T-helper 17 cell (primary cell): ENCODE measurements around the gene CENPL. TPM values are rescaled to one million over a fixed set of nuclear protein-coding genes. Genes with fewer than 3 reads are reported as not detected.
A peak's percentile ranks its signal among the peaks of the same experiment; 100 is the strongest.
"Not testable (repeated sequence)": the region's sequence is repeated elsewhere in the genome, so short reads cannot be mapped to it uniquely, and the experiment has no call there.

Experiments used
- ATAC-seq: fragments of 150-1000 bp; cut with Tn5 transposase; 2 replicates; pipeline ENCODE4 v1.10.0; 2021; ENCODE audit warnings: mild to moderate bottlenecking, moderate library complexity
- DNase-seq, 3 donors: peaks; one replicate each; pipeline versions ENCODE4 v3.0.0 to v3.0.0-alpha.2; 2020 to 2021
- H3K9me3 ChIP-seq: one replicate; pipeline ENCODE4 v1.7.0; 2013; ENCODE audit warnings: low read length, mild to moderate bottlenecking; ENCODE audit not compliant: control insufficient read depth, poor library complexity, severe bottlenecking
- H3K27ac Mint-ChIP-seq: one replicate; pipeline ENCODE4 v1.8.0; 2022; ENCODE audit warnings: mild to moderate bottlenecking, moderate library complexity, mixed read lengths
- H3K27me3 Mint-ChIP-seq: one replicate; pipeline ENCODE4 v1.8.0; 2022; ENCODE audit warnings: mixed read lengths
- H3K36me3 Mint-ChIP-seq: one replicate; pipeline ENCODE4 v1.8.0; 2022; ENCODE audit warnings: low read depth, mixed read lengths
- H3K4me1 Mint-ChIP-seq: one replicate; pipeline ENCODE4 v1.8.0; 2022; ENCODE audit warnings: mild to moderate bottlenecking, mixed read lengths
- H3K4me3 Mint-ChIP-seq: one replicate; pipeline ENCODE4 v1.8.0; 2022; ENCODE audit warnings: mild to moderate bottlenecking, moderate library complexity, mixed read lengths
- total RNA-seq, 4 donors: library from RNA in 2 of 4; stranded (reverse) in 2 of 4; gene quantifications; one replicate each; pipeline ENCODE4 v1.2.3 and lab custom pipeline; 2022 to 2026

The CENPL gene
- total RNA-seq, 2 donors from 2014 or later: 4.7 to 7.1 TPM

DNA sequence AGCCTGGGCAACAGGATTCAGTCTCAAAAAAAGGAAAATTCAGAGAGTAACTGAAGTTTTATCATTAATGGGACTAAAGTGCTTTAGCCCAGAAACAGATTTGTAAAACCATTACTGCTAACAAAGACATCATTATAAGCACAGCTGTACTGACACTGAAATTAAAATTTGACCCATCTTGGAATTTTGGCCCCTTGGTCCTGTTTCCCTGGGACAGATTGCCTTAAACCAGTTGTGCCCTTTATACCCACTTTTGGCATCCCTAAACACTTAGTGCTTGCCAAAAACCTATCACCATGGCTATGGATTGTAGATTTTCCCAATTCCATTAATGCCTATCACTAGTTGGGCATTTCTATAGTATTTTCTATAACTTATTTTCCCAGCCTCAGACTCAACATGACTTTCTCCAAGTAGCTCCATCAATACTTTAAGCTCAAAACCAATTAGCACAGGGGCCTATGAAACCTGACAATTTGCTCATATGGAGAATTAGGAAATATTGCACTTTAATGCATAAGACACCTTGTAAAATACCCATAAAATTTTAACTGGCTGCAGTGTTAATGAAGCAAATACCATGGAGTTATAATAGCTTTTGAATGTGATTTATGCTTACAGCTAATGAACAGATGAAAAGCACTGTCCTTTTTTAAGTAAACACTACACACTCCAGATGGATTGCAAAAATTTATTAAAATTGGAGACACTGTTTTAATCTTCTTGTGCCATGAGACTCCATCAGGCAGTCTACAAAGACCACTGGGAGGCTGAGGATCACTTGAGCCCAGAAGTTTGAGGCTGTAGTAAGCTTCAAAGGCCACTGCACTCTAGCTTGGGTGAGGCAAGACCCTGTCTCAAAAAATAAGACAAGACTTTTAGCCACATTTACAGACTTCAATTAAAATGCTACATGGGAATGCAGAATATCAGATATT lies 38.8 kb upstream of the CENPL start:
- ATAC-seq (no peak), DNase-seq (no peak)
- Mint-ChIP-seq H3K27me3 (no peaks in the 10 kb centered on the region), H3K4me3 (no peak overlapping the region), H3K27ac (peak overlapping the region; percentile 92), H3K4me1 (peaks cover 34% of the 10 kb centered on the region), H3K36me3 (peaks cover 7% of the 10 kb centered on the region)
- no peaks in the 10 kb centered on the region for H3K9me3 ChIP-seq

- H3K36me3 Mint-ChIP-seq: peaks cover 6% of the 10 kb centered on the region
- peaks cover 32% of the 10 kb centered on the region for H3K4me1 Mint-ChIP-seq
- no peaks in the 10 kb centered on the region for H3K27me3 Mint-ChIP-seq
- DNase-seq (no peak), ATAC-seq (no peak)
- peak overlapping the region; percentile 77 for H3K27ac Mint-ChIP-seq
- H3K4me3 Mint-ChIP-seq: peak overlapping the region; percentile 31
- H3K9me3 ChIP-seq: no peaks in the 10 kb centered on the region
These were observed 38.1 kb upstream of the CENPL start for GRCh38 chr1:173862769-173863223.

DNA sequence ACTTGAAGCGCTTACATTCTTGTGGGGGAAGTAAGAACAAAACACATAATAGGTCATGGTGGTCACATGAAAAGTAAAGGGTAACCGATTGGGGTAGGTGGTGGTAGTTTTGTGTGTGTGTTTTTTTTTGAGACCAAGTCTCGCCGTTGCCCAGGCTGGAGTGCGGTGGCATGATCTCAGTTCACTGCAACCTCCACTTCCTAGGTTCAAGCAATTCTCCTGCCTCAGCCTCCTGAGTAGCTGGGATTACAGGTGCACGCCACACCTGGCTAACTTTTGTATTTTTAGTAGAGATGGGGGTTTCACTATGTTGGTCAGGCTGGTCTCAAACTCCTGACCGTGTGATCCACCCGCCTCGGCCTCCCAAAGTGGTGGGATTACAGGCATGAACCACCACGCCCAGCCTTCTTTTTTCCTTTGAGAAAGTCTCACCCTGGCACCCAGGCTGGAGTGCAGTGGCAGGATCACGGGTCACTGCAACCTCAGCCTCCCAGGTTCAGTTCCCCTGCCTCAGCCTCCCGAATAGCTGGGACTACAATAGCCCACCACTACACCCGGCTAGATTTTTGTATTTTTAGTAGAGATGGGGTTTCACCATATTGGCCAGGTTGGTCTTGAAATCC lies 37.6 kb upstream of the CENPL start:
- not testable (repeated sequence) for DNase-seq, H3K27me3 Mint-ChIP-seq, ATAC-seq, H3K9me3 ChIP-seq, H3K36me3 Mint-ChIP-seq
- H3K27ac Mint-ChIP-seq: peak overlapping the region; percentile 77
- peaks cover 31% of the 10 kb centered on the region for H3K4me1 Mint-ChIP-seq
- H3K4me3 Mint-ChIP-seq: peak overlapping the region; percentile 31

DNA sequence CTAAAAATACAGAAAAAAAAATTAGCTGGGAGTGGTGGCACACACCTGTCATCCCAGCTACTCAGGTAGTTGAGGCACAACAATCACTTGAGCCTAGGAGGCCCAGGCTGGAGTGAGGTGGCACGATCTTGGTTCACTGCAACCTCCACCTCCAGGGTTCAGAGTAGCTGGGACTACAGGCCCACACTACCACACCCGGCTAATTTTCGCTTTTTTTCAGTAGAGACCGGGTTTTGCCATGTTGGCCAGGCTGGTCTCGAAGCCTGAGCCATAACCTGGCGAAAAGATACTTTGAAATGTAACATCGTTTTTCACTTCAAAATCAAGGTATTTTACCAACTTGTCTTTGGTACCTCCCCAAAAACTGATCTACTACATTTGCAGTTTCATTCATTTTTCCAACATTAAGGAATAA lies 37.1 kb upstream of the CENPL start:
- ATAC-seq: no peak
- DNase-seq: no peak
- Mint-ChIP-seq H3K27me3 (no peaks in the 10 kb centered on the region), H3K27ac (peak overlapping the region; percentile 77), H3K4me3 (no peak overlapping the region), H3K4me1 (peaks cover 26% of the 10 kb centered on the region), H3K36me3 (peaks cover 5% of the 10 kb centered on the region)
- H3K9me3 ChIP-seq: no peaks in the 10 kb centered on the region

DNA sequence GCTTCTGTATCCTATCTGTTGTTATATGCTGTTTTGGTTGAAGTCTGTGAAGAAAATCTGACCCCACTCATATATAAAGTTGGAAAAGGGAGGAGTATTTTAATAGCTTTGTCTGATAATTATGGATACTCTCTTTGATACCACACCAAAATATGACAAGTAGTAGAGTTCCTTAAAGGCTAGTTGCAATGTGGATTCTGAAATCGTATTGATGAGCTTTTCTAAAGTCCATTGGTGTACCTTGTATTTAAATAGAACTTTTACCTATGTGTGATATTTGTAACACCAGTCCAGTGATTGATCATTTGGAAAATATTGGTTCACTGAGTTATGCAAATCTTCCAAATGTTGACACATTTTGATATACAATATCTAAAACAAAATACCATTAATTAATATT lies 35.4 kb upstream of the CENPL start:
- no peak for ATAC-seq
- peaks cover 12% of the 10 kb centered on the region for H3K4me1 Mint-ChIP-seq
- no peaks in the 10 kb centered on the region for H3K27me3 Mint-ChIP-seq
- H3K4me3 Mint-ChIP-seq: no peak overlapping the region
- H3K27ac Mint-ChIP-seq: no peak overlapping the region
- H3K36me3 Mint-ChIP-seq: peaks cover 6% of the 10 kb centered on the region
- DNase-seq: no peak
- H3K9me3 ChIP-seq: no peaks in the 10 kb centered on the region

- not testable (repeated sequence) for H3K4me3 Mint-ChIP-seq, H3K27me3 Mint-ChIP-seq, DNase-seq, H3K9me3 ChIP-seq, H3K4me1 Mint-ChIP-seq, ATAC-seq, H3K36me3 Mint-ChIP-seq, H3K27ac Mint-ChIP-seq
These were observed 34.9 kb upstream of the CENPL start for GRCh38 chr1:173859547-173859946.

DNA sequence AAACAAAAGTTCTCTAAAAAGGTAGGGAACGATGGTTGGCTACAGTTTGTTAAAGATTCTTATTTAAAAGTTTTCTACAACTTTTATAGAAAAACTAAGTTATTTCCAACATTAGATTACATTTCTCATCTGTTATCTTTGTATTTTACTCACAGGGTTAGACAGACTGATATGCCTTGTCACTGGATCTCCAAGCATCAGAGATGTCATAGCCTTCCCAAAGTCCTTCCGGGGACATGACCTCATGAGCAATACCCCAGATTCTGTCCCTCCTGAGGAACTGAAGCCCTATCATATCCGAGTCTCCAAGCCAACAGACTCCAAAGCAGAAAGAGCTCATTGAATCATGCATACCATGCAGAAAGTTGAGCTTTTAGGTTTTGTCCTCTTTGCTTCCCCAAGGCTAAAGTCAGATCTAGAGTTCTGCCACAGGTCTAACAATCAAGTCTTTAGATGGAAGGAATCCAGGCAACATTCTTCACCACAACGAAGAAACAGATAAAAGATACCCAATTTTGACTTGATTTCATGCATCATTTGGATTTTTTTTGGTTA lies 32.8 kb upstream of the CENPL start:
- no peak for DNase-seq
- H3K4me3 Mint-ChIP-seq: no peak overlapping the region
- no peaks in the 10 kb centered on the region for H3K27me3 Mint-ChIP-seq
- peaks cover 5% of the 10 kb centered on the region for H3K4me1 Mint-ChIP-seq
- H3K36me3 Mint-ChIP-seq: peaks cover 6% of the 10 kb centered on the region
- no peak for ATAC-seq
- no peaks in the 10 kb centered on the region for H3K9me3 ChIP-seq
- H3K27ac Mint-ChIP-seq: no peak overlapping the region

GRCh38 chr1:173856903-173857302 lies 32.2 kb upstream of the CENPL start:
- Mint-ChIP-seq H3K4me1 (peaks cover 5% of the 10 kb centered on the region), H3K4me3 (no peak overlapping the region), H3K36me3 (peaks cover 6% of the 10 kb centered on the region), H3K27me3 (no peaks in the 10 kb centered on the region), H3K27ac (no peak overlapping the region)
- DNase-seq (no peak), ATAC-seq (no peak)
- no peaks in the 10 kb centered on the region for H3K9me3 ChIP-seq

- peaks cover 6% of the 10 kb centered on the region for H3K36me3 Mint-ChIP-seq
- DNase-seq: no peak
- peaks cover 5% of the 10 kb centered on the region for H3K4me1 Mint-ChIP-seq
- H3K27me3 Mint-ChIP-seq: no peaks in the 10 kb centered on the region
- ATAC-seq: no peak
- no peak overlapping the region for H3K4me3 Mint-ChIP-seq
- H3K27ac Mint-ChIP-seq: peak overlapping the region; percentile 54
- H3K9me3 ChIP-seq: no peaks in the 10 kb centered on the region
These were observed 31.3 kb upstream of the CENPL start for GRCh38 chr1:173856014-173856413.

GRCh38 chr1:173853074-173853473 lies 28.4 kb upstream of the CENPL start:
- Mint-ChIP-seq H3K27ac (no peak overlapping the region), H3K4me1 (peaks cover 8% of the 10 kb centered on the region), H3K27me3 (no peaks in the 10 kb centered on the region), H3K4me3 (no peak overlapping the region), H3K36me3 (peaks cover 6% of the 10 kb centered on the region)
- no peaks in the 10 kb centered on the region for H3K9me3 ChIP-seq
- DNase-seq (no peak), ATAC-seq (no peak)

DNA sequence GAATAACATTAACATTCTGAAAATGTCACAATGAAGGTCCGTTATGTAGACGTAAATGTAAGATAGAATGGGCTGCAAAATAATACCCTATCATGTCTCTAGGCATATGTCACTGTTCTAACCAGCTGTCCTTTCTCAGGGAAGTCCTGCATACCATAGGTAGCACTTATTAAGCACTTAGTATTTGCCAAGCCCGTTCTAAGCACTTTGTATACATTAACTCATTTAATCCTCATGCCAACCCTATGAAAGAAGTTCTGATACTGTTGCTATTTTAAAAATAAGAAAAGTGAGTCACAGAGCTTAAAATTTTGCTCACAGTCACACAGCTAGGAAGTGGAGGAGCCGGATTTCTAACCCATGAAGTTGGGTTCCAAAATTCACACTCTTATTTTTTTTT lies 27.4 kb upstream of the CENPL start:
- peaks cover 7% of the 10 kb centered on the region for H3K4me1 Mint-ChIP-seq
- DNase-seq (no peak), ATAC-seq (no peak)
- H3K36me3 Mint-ChIP-seq: peaks cover 6% of the 10 kb centered on the region
- H3K9me3 ChIP-seq: no peaks in the 10 kb centered on the region
- no peaks in the 10 kb centered on the region for H3K27me3 Mint-ChIP-seq
- peak overlapping the region; percentile 41 for H3K27ac Mint-ChIP-seq
- no peak overlapping the region for H3K4me3 Mint-ChIP-seq

DNA sequence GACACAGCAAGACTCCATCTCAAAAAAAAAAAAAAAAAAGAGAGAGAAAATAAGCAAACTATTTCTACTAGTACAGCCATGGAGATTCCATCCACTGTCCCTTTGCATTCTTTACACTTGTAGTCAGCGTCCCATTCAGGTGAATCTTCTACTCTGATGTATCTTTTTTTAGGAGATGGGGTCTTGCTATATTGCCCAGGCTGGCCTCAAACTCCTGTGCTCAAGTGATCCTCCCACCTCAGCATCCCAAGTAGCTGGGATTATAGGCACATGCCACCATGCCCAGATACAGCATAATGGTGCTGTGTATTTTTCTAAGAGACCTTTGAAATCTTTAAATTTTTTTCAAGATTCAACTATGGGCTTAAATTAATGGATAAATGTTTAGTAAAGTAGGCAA lies 8.1 kb upstream of the CENPL start:
- peaks cover 3% of the 10 kb centered on the region for H3K4me1 Mint-ChIP-seq
- no peaks in the 10 kb centered on the region for H3K36me3 Mint-ChIP-seq
- no peak overlapping the region for H3K4me3 Mint-ChIP-seq
- ATAC-seq: no peak
- H3K27me3 Mint-ChIP-seq: no peaks in the 10 kb centered on the region
- DNase-seq: no peak
- H3K9me3 ChIP-seq: no peaks in the 10 kb centered on the region
- H3K27ac Mint-ChIP-seq: no peak overlapping the region

DNA sequence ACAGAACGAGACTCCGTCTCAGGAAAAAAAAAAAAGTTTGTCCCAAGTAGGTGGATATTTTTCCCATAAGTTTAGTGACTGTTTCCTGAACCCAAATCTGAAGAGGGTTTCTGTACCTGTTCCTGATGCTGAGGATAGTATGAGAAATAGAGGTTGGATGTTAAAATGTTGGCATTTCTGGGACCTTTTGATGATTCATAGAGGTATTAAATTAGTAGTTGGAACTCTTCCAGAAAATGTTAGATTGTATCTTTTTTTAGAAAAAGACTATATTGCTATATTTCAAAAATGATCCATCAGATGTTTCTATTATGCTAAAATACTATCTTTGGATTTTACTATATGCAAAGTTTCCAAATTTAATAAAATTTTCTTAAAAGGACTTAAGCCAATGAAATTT lies 2.9 kb upstream of the CENPL start:
- H3K36me3 Mint-ChIP-seq: peaks cover 6% of the 10 kb centered on the region
- no peak overlapping the region for H3K4me3 Mint-ChIP-seq
- no peak overlapping the region for H3K27ac Mint-ChIP-seq
- DNase-seq: no peak
- peaks cover 25% of the 10 kb centered on the region for H3K4me1 Mint-ChIP-seq
- no peak for ATAC-seq
- H3K9me3 ChIP-seq: no peaks in the 10 kb centered on the region
- H3K27me3 Mint-ChIP-seq: no peaks in the 10 kb centered on the region
